Suprapubic skin (tissue), 4 donors: ENCODE data around the gene XYLT2.

Experiments
- CTCF ChIP-seq, 2 donors: fragments of 200-600 bp in 1 of 2; fragments of 450-650 bp in 1 of 2; sonication (generic) in 1 of 2; IDR thresholded peaks; one replicate each; pipeline ENCODE4 v1.5.1; 2016 to 2019; ENCODE audit warnings: antibody characterized with exemption in 2 of 2, mild to moderate bottlenecking in 1 of 2, moderate library complexity in 1 of 2
- POLR2A ChIP-seq, 2 donors: fragments of 450-650 bp; IDR thresholded peaks; one replicate each; pipeline ENCODE4 v1.6.1; 2017; ENCODE audit warnings: antibody characterized with exemption in 2 of 2, mild to moderate bottlenecking in 2 of 2, moderate library complexity in 2 of 2
- POLR2AphosphoS5 ChIP-seq, 3 donors: sonication (generic); formaldehyde crosslinking; IDR thresholded peaks; one replicate each; pipeline ENCODE4 v1.6.1; 2017; ENCODE audit warnings: antibody characterized with exemption in 3 of 3

DNA sequence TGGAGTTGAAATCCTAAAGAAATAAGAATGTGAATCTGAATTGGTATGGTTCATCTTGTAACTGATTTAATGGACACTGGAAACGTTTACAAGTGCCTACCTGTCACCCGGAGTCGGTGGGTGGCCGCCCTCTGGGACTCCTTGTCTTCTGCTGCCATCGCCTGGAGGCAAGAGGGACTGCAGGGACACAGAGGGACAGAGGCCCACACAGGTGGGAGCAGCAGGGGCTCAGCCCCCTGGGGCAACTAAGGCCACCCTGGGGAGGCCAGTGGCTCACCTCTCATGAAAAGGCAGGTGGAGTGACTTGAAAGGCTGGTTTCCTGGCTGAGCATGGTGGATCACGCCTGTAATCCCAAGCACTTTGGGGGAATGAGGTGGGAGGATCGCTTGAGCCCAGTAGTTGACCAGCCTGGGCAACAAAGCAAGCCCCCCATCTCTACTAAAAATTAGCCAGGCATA, 48.5 kb upstream of the XYLT2 start:
- TF ChIP-seq CTCF (IDR thresholded peaks at IDR 0.05): peak; percentile 89 to 95
- no peak for TF ChIP-seq POLR2A (IDR thresholded peaks at IDR 0.05)
- TF ChIP-seq POLR2AphosphoS5 (IDR thresholded peaks at IDR 0.05): no peak
